HepG2 (cell line): ENCODE measurements around the gene NRL. TPM values are rescaled to one million over a fixed set of nuclear protein-coding genes. Genes with fewer than 3 reads are reported as not detected.

Source experiments
- CREB1 ChIP-seq, 2 experiments: fragments of 450-650 bp in 1 of 2; IDR thresholded peaks; 2 replicates each; pipeline ENCODE4 v1.6.1; 2016 to 2017; ENCODE audit warnings: control low read depth in 1 of 2, mild to moderate bottlenecking in 1 of 2, missing compliant biosample characterization in 1 of 2, missing genetic modification characterization in 1 of 2
- GATAD2A ChIP-seq: IDR thresholded peaks from 2 replicates; pipeline ENCODE4 v1.6.1; 2016
- HCFC1 ChIP-seq: fragments of 150-350 bp; IDR thresholded peaks from 2 replicates; pipeline ENCODE4 v1.6.1; 2014; ENCODE audit warnings: low read depth, low read length
- MIXL1 ChIP-seq: IDR thresholded peaks from 2 replicates; pipeline ENCODE4 v1.6.1; 2016
- NFYB ChIP-seq: sonication (generic); formaldehyde crosslinking; IDR thresholded peaks from 2 replicates; pipeline ENCODE4 v1.4.0; 2020; ENCODE audit warnings: missing genetic modification reagents
- XBP1 ChIP-seq: sonication (generic); formaldehyde crosslinking; IDR thresholded peaks from 2 replicates; pipeline ENCODE4 v1.5.0; 2020; ENCODE audit warnings: missing genetic modification reagents
- ZNF224 ChIP-seq: sonication (generic); formaldehyde crosslinking; IDR thresholded peaks from 2 replicates; pipeline ENCODE4 v1.5.0; 2020; ENCODE audit warnings: mild to moderate bottlenecking, missing genetic modification reagents
- ZNF713 ChIP-seq: sonication (generic); formaldehyde crosslinking; IDR thresholded peaks from 2 replicates; pipeline ENCODE4 v1.4.0; 2020; ENCODE audit warnings: mild to moderate bottlenecking, missing genetic modification reagents
- ZSCAN29 ChIP-seq: sonication (generic); formaldehyde crosslinking; conservative IDR thresholded peaks from 2 replicates; pipeline ENCODE4 v1.4.0; 2020; ENCODE audit warnings: mild to moderate bottlenecking, missing genetic modification reagents
- polyA plus RNA-seq, 8 experiments: library from polyadenylated mRNA; depleted of rRNA in 3 of 8; stranded (reverse) in 7 of 8; unstranded in 1 of 8; fragments of >200 nt; fragmentation: Illumina TruSeq in 4 of 8; extraction: Trizol in 4 of 8; gene quantifications; 2 replicates each; pipeline versions ENCODE4 v1.2.1 to v1.2.3, GENCODE V29; 2011 to 2016; ENCODE audit warnings: low read depth in 4 of 8, missing spikeins in 1 of 8, mixed read lengths in 1 of 8; ENCODE audit not compliant: insufficient read depth in 1 of 8
- total RNA-seq, 5 experiments: library from RNA; depleted of rRNA; stranded (reverse); fragments of >200 nt; fragmentation: Illumina TruSeq; extraction: Trizol; gene quantifications; 2 replicates each; pipeline ENCODE4 v1.2.3, GENCODE V29; 2016; ENCODE audit warnings: low read depth in 1 of 5
- TF ChIP-seq, protein P1 (sequence below): sonication (generic); formaldehyde crosslinking; IDR thresholded peaks from 2 replicates; pipeline ENCODE4 v1.4.0; 2020; ENCODE audit warnings: mild to moderate bottlenecking, missing genetic modification reagents
- TF ChIP-seq, protein P2 (sequence below): IDR thresholded peaks from 2 replicates; pipeline ENCODE4 v1.6.1; 2016; ENCODE audit warnings: low read depth, control low read depth
- TF ChIP-seq, protein P3 (sequence below): sonication (generic); formaldehyde crosslinking; IDR thresholded peaks from 2 replicates; pipeline ENCODE4 v1.5.0; 2020; ENCODE audit warnings: mild to moderate bottlenecking, missing genetic modification reagents
- TF ChIP-seq, protein P4 (sequence below): sonication (generic); formaldehyde crosslinking; IDR thresholded peaks from 2 replicates; pipeline ENCODE4 v1.4.0; 2020; ENCODE audit warnings: missing genetic modification reagents, borderline replicate concordance

NRL gene
- total and polyA plus RNA-seq, 2 of the 13 experiments (the other 11 are each of a cell fraction or from before 2014, with no cell fraction given), result 2.5 to 4.7 TPM

DNA sequence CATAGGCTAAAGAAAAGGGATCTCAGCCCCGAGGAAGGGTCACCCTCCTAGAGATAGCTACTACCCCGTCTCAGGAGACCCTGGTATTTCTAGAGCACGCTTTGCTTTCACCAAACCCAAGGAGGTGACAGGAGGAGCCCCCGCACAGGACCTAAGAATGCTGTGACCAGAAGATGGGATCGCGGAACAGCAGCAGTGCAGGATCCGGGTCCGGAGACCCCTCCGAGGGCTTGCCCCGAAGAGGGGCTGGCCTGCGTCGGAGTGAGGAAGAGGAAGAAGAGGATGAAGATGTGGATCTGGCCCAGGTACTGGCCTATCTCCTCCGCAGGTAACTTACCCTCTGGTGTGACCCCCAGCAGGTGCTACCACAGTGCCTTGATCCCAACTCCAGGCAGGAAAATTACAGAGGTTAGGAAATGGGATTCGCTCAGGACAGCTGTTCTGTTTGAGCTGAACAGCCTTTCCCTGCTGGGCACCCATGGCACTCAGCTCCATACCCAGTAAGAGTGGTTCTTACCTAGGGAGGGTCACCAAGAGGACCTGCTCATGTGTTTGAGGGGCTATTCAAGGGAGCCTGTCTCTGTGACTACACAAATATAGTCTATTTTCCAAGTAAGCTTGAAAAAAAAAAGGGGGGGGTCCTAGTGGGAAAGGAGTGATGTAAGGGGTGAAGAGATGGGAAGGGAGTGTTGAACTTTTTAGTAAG, 826 bp upstream of the NRL start (continued):
- TF ChIP-seq, protein P1, sequence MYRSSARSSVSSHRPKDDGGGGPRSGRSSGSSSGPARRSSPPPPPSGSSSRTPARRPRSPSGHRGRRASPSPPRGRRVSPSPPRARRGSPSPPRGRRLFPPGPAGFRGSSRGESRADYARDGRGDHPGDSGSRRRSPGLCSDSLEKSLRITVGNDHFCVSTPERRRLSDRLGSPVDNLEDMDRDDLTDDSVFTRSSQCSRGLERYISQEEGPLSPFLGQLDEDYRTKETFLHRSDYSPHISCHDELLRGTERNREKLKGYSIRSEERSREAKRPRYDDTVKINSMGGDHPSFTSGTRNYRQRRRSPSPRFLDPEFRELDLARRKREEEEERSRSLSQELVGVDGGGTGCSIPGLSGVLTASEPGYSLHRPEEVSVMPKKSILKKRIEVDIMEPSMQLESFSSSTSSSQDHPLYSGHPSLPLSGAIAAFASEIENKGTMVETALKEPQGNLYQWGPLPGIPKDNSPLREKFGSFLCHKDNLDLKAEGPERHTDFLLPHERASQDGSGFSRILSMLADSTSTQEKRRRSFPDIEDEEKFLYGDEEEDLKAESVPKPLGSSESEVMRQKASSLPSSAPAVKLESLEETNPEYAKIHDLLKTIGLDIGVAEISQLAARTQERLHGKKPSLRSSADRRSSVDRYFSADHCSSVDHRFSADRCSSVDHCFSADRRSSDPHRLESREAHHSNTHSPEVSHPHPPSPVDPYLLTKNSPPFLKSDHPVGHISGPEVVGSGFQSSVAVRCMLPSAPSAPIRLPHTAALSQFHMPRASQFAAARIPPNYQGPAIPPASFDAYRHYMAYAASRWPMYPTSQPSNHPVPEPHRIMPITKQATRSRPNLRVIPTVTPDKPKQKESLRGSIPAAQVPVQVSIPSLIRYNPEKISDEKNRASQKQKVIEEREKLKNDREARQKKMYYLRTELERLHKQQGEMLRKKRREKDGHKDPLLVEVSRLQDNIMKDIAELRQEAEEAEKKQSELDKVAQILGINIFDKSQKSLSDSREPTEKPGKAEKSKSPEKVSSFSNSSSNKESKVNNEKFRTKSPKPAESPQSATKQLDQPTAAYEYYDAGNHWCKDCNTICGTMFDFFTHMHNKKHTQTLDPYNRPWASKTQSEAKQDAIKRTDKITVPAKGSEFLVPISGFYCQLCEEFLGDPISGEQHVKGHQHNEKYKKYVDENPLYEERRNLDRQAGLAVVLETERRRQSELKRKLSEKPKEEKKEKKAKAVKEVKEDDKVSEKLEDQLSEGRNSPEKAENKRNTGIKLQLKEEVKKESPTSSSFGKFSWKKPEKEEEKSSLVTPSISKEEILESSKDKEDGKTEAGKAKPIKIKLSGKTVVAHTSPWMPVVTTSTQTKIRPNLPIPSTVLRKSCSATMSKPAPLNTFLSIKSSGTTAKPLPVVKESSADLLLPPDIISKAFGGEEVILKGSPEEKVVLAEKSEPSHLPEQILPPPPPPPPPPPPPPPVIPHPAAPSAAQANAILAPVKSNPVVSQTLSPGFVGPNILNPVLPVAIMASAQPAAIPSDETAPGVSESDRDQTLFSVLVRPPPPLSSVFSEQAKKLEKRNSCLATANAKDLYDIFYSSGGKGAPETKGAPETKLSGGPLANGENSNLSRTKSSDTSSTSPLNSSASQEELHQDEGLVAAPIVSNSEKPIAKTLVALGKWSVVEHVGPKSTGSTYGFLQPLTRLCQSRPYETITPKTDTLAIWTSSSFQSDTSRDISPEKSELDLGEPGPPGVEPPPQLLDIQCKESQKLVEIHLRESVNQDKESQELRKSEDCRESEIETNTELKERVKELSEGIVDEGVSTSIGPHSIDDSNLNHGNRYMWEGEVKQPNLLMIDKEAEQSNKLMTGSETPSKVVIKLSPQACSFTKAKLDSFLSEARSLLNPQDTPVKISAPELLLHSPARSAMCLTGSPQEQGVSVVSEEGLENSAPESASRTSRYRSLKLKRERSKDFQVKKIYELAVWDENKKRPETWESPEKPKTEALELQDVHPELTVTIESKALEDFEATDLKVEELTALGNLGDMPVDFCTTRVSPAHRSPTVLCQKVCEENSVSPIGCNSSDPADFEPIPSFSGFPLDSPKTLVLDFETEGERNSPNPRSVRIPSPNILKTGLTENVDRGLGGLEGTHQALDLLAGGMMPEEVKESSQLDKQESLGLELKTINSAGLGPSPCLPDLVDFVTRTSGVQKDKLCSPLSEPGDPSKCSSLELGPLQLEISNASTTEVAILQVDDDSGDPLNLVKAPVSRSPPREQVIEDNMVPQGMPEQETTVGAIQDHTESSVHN, result peak; percentile 36; the same call in 1 of the 2 replicates
- TF ChIP-seq ZSCAN29 (CRISPR knock-in tag), result no peak; the same call in 1 of the 2 replicates
- TF ChIP-seq ZNF224, result 0 out of 2 replicates have a peak, but pooled peaks have one; percentile 9
- TF ChIP-seq, protein P2, sequence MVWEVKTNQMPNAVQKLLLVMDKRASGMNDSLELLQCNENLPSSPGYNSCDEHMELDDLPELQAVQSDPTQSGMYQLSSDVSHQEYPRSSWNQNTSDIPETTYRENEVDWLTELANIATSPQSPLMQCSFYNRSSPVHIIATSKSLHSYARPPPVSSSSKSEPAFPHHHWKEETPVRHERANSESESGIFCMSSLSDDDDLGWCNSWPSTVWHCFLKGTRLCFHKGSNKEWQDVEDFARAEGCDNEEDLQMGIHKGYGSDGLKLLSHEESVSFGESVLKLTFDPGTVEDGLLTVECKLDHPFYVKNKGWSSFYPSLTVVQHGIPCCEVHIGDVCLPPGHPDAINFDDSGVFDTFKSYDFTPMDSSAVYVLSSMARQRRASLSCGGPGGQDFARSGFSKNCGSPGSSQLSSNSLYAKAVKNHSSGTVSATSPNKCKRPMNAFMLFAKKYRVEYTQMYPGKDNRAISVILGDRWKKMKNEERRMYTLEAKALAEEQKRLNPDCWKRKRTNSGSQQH (CRISPR knock-in tag), result peak; percentile 21; the same call in 1 of the 2 replicates
- TF ChIP-seq GATAD2A (CRISPR knock-in tag), result no peak
- no peak for TF ChIP-seq HCFC1
- TF ChIP-seq MIXL1 (CRISPR knock-in tag), result no peak
- no peak for TF ChIP-seq CREB1 (IDR thresholded peaks at IDR 0.05)
- no peak for TF ChIP-seq CREB1 (CRISPR knock-in tag; IDR thresholded peaks at IDR 0.05)
- TF ChIP-seq, protein P3, sequence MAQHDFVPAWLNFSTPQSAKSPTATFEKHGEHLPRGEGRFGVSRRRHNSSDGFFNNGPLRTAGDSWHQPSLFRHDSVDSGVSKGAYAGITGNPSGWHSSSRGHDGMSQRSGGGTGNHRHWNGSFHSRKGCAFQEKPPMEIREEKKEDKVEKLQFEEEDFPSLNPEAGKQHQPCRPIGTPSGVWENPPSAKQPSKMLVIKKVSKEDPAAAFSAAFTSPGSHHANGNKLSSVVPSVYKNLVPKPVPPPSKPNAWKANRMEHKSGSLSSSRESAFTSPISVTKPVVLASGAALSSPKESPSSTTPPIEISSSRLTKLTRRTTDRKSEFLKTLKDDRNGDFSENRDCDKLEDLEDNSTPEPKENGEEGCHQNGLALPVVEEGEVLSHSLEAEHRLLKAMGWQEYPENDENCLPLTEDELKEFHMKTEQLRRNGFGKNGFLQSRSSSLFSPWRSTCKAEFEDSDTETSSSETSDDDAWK (CRISPR knock-in tag), result no peak
- TF ChIP-seq XBP1 (CRISPR knock-in tag), result no peak
- 0 out of 2 replicates have a peak, but pooled peaks have one; percentile 64 for TF ChIP-seq ZNF713 (CRISPR knock-in tag)
- TF ChIP-seq, protein P4, sequence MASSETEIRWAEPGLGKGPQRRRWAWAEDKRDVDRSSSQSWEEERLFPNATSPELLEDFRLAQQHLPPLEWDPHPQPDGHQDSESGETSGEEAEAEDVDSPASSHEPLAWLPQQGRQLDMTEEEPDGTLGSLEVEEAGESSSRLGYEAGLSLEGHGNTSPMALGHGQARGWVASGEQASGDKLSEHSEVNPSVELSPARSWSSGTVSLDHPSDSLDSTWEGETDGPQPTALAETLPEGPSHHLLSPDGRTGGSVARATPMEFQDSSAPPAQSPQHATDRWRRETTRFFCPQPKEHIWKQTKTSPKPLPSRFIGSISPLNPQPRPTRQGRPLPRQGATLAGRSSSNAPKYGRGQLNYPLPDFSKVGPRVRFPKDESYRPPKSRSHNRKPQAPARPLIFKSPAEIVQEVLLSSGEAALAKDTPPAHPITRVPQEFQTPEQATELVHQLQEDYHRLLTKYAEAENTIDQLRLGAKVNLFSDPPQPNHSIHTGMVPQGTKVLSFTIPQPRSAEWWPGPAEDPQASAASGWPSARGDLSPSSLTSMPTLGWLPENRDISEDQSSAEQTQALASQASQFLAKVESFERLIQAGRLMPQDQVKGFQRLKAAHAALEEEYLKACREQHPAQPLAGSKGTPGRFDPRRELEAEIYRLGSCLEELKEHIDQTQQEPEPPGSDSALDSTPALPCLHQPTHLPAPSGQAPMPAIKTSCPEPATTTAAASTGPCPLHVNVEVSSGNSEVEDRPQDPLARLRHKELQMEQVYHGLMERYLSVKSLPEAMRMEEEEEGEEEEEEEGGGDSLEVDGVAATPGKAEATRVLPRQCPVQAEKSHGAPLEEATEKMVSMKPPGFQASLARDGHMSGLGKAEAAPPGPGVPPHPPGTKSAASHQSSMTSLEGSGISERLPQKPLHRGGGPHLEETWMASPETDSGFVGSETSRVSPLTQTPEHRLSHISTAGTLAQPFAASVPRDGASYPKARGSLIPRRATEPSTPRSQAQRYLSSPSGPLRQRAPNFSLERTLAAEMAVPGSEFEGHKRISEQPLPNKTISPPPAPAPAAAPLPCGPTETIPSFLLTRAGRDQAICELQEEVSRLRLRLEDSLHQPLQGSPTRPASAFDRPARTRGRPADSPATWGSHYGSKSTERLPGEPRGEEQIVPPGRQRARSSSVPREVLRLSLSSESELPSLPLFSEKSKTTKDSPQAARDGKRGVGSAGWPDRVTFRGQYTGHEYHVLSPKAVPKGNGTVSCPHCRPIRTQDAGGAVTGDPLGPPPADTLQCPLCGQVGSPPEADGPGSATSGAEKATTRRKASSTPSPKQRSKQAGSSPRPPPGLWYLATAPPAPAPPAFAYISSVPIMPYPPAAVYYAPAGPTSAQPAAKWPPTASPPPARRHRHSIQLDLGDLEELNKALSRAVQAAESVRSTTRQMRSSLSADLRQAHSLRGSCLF (CRISPR knock-in tag), result no peak
- no peak for TF ChIP-seq NFYB
